GM21423 (cell line): ENCODE data around the gene SPATA45.

Experiments
- ATAC-seq: cut with Tn5 transposase; IDR thresholded peaks from one replicate; pipeline ENCODE4 v1.9.1; 2021; ENCODE audit warnings: mild to moderate bottlenecking, moderate library complexity; ENCODE audit not compliant: unreplicated experiment

SPATA45 gene

GRCh38 chr1:212782422-212783154 lies 64.9 kb downstream of the SPATA45 start:
- no peak for ATAC-seq

- ATAC-seq, result no peak
These were observed 66.2 kb downstream of the SPATA45 start for GRCh38 chr1:212781225-212781624.

- no peak for ATAC-seq
These were observed 66.7 kb downstream of the SPATA45 start for GRCh38 chr1:212780759-212781158.
